Body of pancreas (tissue), 4 donors: ENCODE measurements around the gene ADAM15. TPM values are rescaled to one million over a fixed set of nuclear protein-coding genes. Genes with fewer than 3 reads are reported as not detected.
A peak's percentile ranks its signal among the peaks of the same experiment; 100 is the strongest.

Source experiments
- ATAC-seq: fragments of 150-250 bp; one replicate; pipeline ENCODE4 v1.9.1; 2016
- DNase-seq, 4 donors: peaks; one replicate each; pipeline ENCODE4 v3.0.0-alpha.2; 2019
- H3K27ac ChIP-seq, 4 donors: fragments of 200-600 bp; sonication (generic); 1 replicate in 3 of 4; 2 replicates in 1 of 4; pipeline versions ENCODE4 v1.5.1 to v1.6.1; 2016 to 2019; ENCODE audit warnings: mild to moderate bottlenecking in 1 of 4, mixed read lengths in 1 of 4, moderate library complexity in 1 of 4
- H3K27me3 ChIP-seq, 2 donors: fragments of 200-600 bp; sonication (generic); one replicate each; pipeline ENCODE4 v1.6.0; 2016; ENCODE audit warnings: mild to moderate bottlenecking in 1 of 2
- H3K36me3 ChIP-seq, 2 donors: fragments of 200-600 bp; sonication (generic); replicated peaks in 1 of 2; 2 replicates each; pipeline ENCODE4 v1.5.1; 2016; ENCODE audit warnings: low read depth in 2 of 2; ENCODE audit not compliant: insufficient read depth in 1 of 2
- H3K4me1 ChIP-seq: fragments of 200-600 bp; sonication (generic); one replicate; pipeline ENCODE4 v1.6.0; 2016
- H3K4me3 ChIP-seq, 2 donors: fragments of 200-600 bp; sonication (generic); 1 replicate in 1 of 2; 2 replicates in 1 of 2; pipeline ENCODE4 v1.5.1; 2016 to 2019
- H3K9me3 ChIP-seq, 3 donors: fragments of 200-600 bp; sonication (generic); 1 replicate in 2 of 3; 2 replicates in 1 of 3; pipeline ENCODE4 v1.5.1; 2016
- POLR2A ChIP-seq, 3 donors: fragments of 450-650 bp; IDR thresholded peaks; one replicate each; pipeline ENCODE4 v1.6.1; 2016; ENCODE audit warnings: antibody characterized with exemption in 3 of 3, mild to moderate bottlenecking in 2 of 3
- WGBS, 2 donors: methylation state at CpG; one replicate each; pipeline ENCODE4 v1.1.5; 2017; 5-methylcytosine and 5-hydroxymethylcytosine counted together
- intact Hi-C: fragments of 100-400 bp; cut with DNase I; formaldehyde crosslinking; loops from one replicate; pipeline ENCODE4 v1.15.1; 2023
- total RNA-seq, 2 donors: library from RNA; depleted of rRNA; stranded (reverse); fragments of >200 nt; gene quantifications; one replicate each; pipeline ENCODE4 v1.1.0, GENCODE V29; 2016
- TF ChIP-seq, protein P1 (sequence below), 7 experiments: fragments of 450-650 bp in 4 of 7; fragments of 200-600 bp in 3 of 7; sonication (generic) in 3 of 7; IDR thresholded peaks; one replicate each; pipeline ENCODE4 v1.5.1; 2016 to 2019; ENCODE audit warnings: antibody characterized with exemption in 7 of 7

The ADAM15 gene
- total RNA-seq, 2 donors from 2014 or later = 37.2 to 48.5 TPM

- DNase-seq (no peak), ATAC-seq (no peak)
- 78 to 87% methylated on average over 7 to 8 of the region's 8 CpGs for WGBS, 2 donors
- TF ChIP-seq, protein P1, sequence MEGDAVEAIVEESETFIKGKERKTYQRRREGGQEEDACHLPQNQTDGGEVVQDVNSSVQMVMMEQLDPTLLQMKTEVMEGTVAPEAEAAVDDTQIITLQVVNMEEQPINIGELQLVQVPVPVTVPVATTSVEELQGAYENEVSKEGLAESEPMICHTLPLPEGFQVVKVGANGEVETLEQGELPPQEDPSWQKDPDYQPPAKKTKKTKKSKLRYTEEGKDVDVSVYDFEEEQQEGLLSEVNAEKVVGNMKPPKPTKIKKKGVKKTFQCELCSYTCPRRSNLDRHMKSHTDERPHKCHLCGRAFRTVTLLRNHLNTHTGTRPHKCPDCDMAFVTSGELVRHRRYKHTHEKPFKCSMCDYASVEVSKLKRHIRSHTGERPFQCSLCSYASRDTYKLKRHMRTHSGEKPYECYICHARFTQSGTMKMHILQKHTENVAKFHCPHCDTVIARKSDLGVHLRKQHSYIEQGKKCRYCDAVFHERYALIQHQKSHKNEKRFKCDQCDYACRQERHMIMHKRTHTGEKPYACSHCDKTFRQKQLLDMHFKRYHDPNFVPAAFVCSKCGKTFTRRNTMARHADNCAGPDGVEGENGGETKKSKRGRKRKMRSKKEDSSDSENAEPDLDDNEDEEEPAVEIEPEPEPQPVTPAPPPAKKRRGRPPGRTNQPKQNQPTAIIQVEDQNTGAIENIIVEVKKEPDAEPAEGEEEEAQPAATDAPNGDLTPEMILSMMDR (IDR thresholded peaks at IDR 0.05) = no peak
- TF ChIP-seq POLR2A (IDR thresholded peaks at IDR 0.05) = no peak
- no peak overlapping the region for H3K27ac ChIP-seq
- H3K27me3 ChIP-seq = no peaks in the 10 kb centered on the region
- H3K4me3 ChIP-seq = no peak overlapping the region
- no peaks in the 10 kb centered on the region for H3K9me3 ChIP-seq
- no peaks in the 10 kb centered on the region for H3K36me3 ChIP-seq
- H3K4me1 ChIP-seq = peaks cover 37% of the 10 kb centered on the region
- intact Hi-C loops = no loop called here
Observed at GRCh38 chr1:155048449-155049334, 2.4 kb upstream of the ADAM15 start.

GRCh38 chr1:155049651-155050559 is 1.2 kb upstream of the ADAM15 start:
- 13 to 16% methylated on average over 10 of the region's 10 CpGs for WGBS, 2 donors
- Histone ChIP-seq H3K9me3 (no peaks in the 10 kb centered on the region), H3K4me1 (peaks cover 32% of the 10 kb centered on the region), H3K27ac (peak overlapping the region; percentile 74 to 93 (median 86)), H3K36me3 (no peaks in the 10 kb centered on the region), H3K4me3 (peak overlapping the region in 1 of 2 donors; percentile 45), H3K27me3 (no peaks in the 10 kb centered on the region)
- intact Hi-C loops = no loop called here
- DNase-seq (no peak), ATAC-seq (no peak)
- TF ChIP-seq, protein P1 (IDR thresholded peaks at IDR 0.05) = no peak
- no peak for TF ChIP-seq POLR2A (IDR thresholded peaks at IDR 0.05)

GRCh38 chr1:155051342-155051776 is 243 bp downstream of the ADAM15 start:
- H3K36me3 ChIP-seq = no peaks in the 10 kb centered on the region
- intact Hi-C loops = no loop called here
- ATAC-seq = peak; percentile 7

DNA sequence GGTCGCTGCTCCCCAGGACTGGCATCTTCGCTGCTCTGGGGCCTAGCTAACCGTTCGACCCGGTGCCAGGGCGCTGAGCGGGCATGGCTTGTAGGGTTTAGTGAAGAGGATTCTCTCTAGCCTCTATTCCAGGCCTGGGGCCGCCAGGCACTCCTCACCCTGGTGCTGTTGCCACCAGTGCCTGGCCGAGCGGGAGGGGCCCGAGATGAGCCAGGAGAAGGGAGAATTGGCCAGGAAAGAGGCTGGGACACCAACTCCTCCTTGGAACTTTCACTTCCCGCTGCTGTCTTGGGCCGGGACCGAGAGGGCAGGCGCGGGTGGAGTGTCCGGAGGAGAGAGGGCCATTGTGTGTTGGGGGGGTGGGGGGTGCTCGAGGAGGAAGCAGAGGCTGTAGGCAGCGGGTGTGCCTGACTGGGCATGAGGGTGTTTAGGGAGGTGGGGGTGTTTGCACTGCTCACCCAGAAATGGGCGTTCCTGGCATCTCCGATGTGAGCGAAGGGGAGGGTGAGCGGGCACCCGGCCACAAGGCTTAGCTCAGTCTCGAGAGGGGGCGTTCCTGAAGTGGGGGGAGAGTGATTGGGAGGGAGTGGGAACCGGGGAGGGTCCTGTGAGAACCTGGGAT is 772 bp downstream of the ADAM15 start:
- 1 to 2% methylated on average over 23 to 27 of the region's 27 CpGs for WGBS, 2 donors
- H3K4me1 ChIP-seq = peaks cover 31% of the 10 kb centered on the region
- H3K36me3 ChIP-seq = no peaks in the 10 kb centered on the region
- intact Hi-C loops = no loop called here
- H3K27me3 ChIP-seq = no peaks in the 10 kb centered on the region
- H3K27ac ChIP-seq = peak overlapping the region in 3 of 4 donors; percentile 84 to 93 (median 89)
- ATAC-seq = peak; percentile 9
- H3K9me3 ChIP-seq = no peaks in the 10 kb centered on the region
- peak; percentile 46 to 67 (median 63) for DNase-seq
- H3K4me3 ChIP-seq = peak overlapping the region; percentile 32 to 47
- TF ChIP-seq, protein P1 (IDR thresholded peaks at IDR 0.05) = no peak
- no peak for TF ChIP-seq POLR2A (IDR thresholded peaks at IDR 0.05)

More at GRCh38 chr1:155051342-155051776, 243 bp downstream of the ADAM15 start:
- Histone ChIP-seq H3K4me1 (peaks cover 31% of the 10 kb centered on the region), H3K27me3 (no peaks in the 10 kb centered on the region), H3K9me3 (no peaks in the 10 kb centered on the region), H3K4me3 (peak overlapping the region; percentile 32 to 47), H3K27ac (peak overlapping the region; percentile 74 to 93 (median 86))
- WGBS, 2 donors = 0 to 2% methylated on average over 9 to 26 of the region's 31 CpGs
- DNase-seq = no peak
- TF ChIP-seq, protein P1 (IDR thresholded peaks at IDR 0.05) = no peak
- TF ChIP-seq POLR2A (IDR thresholded peaks at IDR 0.05) = peak; percentile 34 to 61 (median 50)
